Aortic smooth muscle cell (primary cell): ENCODE data around the gene MAGEA6. TPM values are rescaled to one million over a fixed set of nuclear protein-coding genes. Genes with fewer than 3 reads are reported as not detected.

ENCODE experiments used
- total RNA-seq: library from RNA; depleted of rRNA; stranded (reverse); fragments of >200 nt; gene quantifications from 2 replicates; pipeline ENCODE4 v1.2.3, GENCODE V29; 2014

The MAGEA6 gene, protein sequence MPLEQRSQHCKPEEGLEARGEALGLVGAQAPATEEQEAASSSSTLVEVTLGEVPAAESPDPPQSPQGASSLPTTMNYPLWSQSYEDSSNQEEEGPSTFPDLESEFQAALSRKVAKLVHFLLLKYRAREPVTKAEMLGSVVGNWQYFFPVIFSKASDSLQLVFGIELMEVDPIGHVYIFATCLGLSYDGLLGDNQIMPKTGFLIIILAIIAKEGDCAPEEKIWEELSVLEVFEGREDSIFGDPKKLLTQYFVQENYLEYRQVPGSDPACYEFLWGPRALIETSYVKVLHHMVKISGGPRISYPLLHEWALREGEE
- not detected in 2 replicates for total RNA-seq

DNA sequence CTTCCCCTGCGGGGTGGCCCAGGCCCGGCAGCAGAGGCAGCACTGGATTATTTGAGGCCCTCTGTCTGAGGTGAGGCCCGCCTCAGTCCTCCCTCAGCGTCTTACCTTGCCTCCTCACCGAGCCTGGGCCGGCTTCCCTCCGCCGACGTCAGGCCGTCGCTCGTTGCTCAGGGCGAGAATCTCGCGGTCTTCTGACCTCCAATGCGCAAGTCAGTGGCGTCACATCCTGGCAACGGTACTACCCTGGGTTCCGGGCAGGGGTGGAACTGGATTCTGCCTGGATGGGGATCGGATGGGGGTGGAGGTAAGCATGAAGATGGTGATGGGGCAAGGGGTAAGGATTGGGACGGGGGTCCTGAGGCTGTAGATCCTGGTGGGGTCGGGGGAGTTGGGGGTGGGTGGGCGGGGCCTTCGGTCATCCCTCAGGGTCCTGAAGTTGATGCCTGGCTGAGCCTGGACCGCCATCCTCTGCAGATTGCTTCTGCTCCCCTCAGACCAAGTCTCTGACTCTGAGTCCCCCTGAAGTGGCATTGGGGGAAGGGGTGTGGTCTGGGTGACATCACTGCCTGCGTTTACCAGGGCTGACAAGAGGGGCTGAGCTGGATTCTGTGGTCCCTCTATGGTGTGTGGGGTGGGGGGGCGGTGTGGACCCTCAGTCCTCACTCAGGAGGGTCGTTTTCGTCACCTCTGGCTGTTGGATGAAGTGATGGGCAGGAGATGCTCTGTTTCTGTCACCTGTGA, at the start of gene MAGEA6:
Gene MAGEA6 (minus strand): TSS at position 141 of the 741 bp plus-strand sequence. CDS start 2,039 bp downstream, outside the sequence.

DNA sequence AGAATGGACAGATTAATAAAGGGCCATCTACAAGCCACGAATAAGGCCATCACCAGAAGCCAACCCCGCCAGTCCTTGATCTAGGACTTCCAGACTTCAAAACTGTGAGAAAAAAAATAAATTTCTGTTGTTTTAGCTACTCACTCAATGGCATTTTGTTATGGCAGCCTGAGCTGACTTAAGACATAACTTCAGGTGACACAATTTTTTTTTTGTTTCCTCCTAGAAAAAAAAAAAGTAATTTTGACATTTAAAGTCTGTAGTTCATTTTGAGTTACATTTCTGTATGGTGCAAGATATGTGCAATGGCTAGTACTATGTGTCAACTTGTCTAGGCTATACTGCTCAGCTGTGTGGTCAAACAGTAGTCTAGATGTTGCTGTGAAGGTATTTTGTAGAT, 10.6 kb downstream of the MAGEA6 start, which contains the start of gene CSAG3:
Gene CSAG3 (plus strand): TSS at position 301 of the 400 bp plus-strand sequence.

DNA sequence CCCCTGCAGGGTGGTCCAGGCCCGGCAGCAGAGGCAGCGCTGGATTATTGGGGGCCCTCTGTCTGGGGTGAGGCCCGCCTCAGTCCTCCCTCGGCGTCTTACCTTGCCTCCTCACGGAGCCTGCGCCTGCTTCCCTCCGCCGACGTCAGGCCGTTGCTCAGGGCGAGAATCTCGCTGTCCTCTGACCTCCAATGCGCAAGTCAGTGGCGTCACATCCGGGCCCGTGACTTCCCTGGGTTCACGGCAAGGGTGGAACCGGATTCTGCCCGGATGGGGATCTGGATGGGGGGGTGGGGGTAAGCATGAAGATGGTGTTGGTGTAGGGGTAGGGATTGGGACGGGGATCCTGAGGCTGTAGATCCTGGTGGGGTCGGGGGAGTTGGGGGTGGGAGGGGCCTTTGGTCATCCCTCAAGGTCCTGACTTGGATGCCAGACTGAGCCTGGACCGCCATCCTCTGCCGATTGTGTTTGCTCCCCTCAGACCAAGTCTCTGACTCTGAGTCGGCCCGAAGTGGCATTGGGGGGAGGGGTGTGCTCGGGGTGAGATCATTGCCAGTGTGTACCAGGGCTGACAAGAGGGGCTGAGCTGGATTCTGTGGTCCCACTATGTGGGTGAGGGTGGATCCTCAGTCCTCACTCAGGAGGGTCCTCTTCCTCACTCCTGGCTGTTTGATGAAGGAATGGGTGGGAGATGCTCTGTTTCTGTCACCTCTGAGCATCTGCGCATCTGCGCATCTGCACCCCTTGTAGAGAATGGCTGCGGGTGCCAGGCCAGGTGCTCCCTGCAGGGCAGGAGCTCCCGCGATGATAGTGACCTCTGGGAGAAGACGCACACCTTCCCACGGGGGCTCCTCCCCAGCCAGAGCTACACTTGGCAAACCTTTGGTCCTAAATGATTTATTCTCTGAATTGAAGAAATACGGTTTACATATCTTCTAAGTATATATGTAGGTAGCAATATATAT, 15.5 kb downstream of the MAGEA6 start, which contains the start of gene MAGEA2:
Gene MAGEA2 (minus strand): TSS at position 157 of the 965 bp plus-strand sequence. CDS start 2,479 bp downstream, outside the sequence.

DNA sequence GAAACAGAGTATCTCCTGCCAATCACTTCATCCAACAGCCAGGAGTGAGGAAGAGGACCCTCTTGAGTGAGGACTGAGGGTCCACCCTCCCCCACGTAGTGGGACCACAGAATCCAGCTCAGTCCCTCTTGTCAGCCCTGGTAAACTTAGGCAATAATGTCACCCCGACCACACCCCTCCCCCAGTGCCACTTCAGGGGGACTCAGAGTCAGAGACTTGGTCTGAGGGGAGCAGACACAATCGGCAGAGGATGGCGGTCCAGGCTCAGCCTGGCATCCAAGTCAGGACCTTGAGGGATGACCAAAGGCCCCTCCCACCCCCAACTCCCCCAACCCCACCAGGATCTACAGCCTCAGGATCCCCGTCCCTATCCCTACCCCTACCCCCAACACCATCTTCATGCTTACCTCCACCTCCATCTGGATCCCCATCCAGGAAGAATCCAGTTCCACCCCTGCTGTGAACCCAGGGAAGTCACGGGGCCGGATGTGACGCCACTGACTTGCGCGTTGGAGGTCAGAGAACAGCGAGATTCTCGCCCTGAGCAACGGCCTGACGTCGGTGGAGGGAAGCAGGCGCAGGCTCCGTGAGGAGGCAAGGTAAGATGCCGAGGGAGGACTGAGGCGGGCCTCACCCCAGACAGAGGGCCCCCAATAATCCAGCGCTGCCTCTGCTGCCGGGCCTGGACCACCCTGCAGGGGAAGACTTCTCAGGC, 36.1 kb downstream of the MAGEA6 start, which contains the start of the genes CSAG1 and MAGEA12:
Gene CSAG1 (minus strand): TSS at position 461 of the 715 bp plus-strand sequence. CDS start 1,261 bp downstream, outside the sequence.
Gene MAGEA12 (plus strand): TSS at position 497 of the 715 bp plus-strand sequence. CDS start 2,405 bp downstream, outside the sequence.

Other genes starting within 250 kb of the MAGEA6 start
- gene GABRQ, start 131.8 kb downstream of the MAGEA6 start, total RNA-seq, result not detected in 2 replicates
- gene MAGEA3, start 70.9 kb downstream of the MAGEA6 start, total RNA-seq, result not detected in 2 replicates
- not detected in 2 replicates for gene CSAG2, start 60.4 kb downstream of the MAGEA6 start, total RNA-seq
- not detected in 2 replicates for gene MAGEA2B, start 55.1 kb downstream of the MAGEA6 start, total RNA-seq
- gene CSAG1, start 36.0 kb downstream of the MAGEA6 start, total RNA-seq, result not detected in 2 replicates
- gene MAGEA12, start 35.9 kb downstream of the MAGEA6 start, total RNA-seq, result not detected in 2 replicates
- gene MAGEA2, start 15.8 kb downstream of the MAGEA6 start, total RNA-seq, result not detected in 2 replicates
- gene CSAG3, start 10.5 kb downstream of the MAGEA6 start, total RNA-seq, result not detected in 2 replicates
- gene CETN2, start 61.1 kb upstream of the MAGEA6 start, total RNA-seq, result 39.4 and 50.2 TPM in 2 replicates
- 16.5 and 17.3 TPM in 2 replicates for gene NSDHL, start 61.4 kb upstream of the MAGEA6 start, total RNA-seq
- gene ZNF185, start 128.4 kb upstream of the MAGEA6 start, total RNA-seq, result 4.6 and 8.5 TPM in 2 replicates
- not detected in 2 replicates for gene PNMA5, start 224.4 kb upstream of the MAGEA6 start, total RNA-seq